GM18519 (cell line): ENCODE results near the gene DPP9.
"Not testable (repeated sequence)": the region's sequence is repeated elsewhere in the genome, so short reads cannot be mapped to it uniquely, and the experiment has no call there.

Experiments
- ATAC-seq: cut with Tn5 transposase; IDR thresholded peaks from one replicate; pipeline ENCODE4 v1.9.1; 2021; ENCODE audit warnings: mild to moderate bottlenecking, moderate library complexity; ENCODE audit not compliant: unreplicated experiment, low FRiP score

Gene DPP9

GRCh38 chr19:4742723-4743646 lies 19.3 kb upstream of the DPP9 start:
- no peak for ATAC-seq

- ATAC-seq, result no peak
These were observed 16.4 kb upstream of the DPP9 start for GRCh38 chr19:4740092-4740491.

DNA sequence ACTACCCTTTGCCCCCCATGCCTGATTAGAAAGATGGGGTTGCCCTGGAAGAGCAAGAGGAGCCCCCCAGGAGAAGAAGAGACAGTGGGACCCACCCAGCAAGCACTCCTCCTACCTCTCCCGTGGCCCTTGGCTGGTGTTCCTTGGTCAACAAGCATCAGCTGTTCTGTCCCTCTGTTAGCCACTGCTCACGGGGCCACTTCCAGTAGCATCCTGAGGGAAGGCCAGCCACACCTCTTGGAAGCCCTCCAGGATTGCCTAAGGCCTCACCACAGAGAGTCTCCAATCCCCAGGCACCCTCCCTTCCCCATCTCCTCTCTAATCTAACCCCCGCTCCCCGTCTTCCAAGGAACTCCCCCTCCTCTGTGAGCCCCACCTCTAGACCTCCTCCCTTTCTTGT lies 15.1 kb upstream of the DPP9 start:
- ATAC-seq, result no peak

- no peak for ATAC-seq
These were observed 14.4 kb upstream of the DPP9 start for GRCh38 chr19:4737955-4738600.

DNA sequence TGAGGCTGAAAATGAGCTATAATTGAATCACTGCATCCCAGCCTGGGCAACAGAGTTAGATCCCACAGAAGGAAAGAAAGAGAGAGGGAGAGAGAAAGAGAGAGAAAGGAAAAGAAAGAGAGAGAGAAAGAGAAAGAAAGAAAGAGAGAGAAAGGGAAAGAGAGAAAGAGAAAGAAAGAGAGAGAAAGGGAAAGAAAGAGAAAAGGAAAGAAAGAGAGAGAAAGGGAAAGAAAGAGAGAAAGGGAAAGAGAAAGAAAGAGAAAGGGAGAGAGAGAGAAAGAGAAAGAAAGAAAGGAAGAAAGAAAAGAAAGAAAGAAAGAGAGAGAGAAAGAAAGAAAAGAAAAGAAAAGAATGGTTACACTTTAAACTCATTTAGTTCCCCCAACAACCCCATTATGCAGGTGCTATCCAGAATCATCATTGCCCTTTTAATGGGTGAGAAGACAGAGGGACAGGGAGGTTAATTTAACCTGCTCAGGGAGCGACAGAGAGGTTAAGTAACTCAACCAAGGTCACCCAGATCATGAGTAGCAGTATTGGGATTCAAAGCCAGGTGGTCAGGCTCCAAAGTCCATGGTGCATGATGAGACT lies 10.2 kb upstream of the DPP9 start:
- no peak for ATAC-seq

DNA sequence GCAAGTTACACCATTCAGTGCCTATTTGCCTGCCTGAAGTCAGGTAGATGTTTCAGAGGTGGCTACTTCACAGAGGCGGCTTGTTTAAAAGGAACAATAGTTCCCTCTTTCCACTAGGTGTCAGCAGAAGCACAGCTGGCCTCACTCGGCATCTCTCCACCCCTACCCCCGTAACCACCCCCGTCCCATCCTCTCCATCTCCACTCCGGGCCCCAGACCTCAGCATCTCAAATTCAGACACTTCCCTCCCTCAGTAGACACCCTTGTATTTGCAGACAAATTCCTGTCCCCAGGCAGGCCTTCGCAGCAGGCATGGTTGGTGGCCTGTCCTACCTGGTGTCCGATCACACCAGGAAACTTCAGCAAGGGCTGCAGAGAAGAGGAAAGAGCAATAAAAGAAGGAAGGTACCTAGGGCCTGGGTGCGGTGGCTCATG lies 9.1 kb upstream of the DPP9 start:
- no peak for ATAC-seq

DNA sequence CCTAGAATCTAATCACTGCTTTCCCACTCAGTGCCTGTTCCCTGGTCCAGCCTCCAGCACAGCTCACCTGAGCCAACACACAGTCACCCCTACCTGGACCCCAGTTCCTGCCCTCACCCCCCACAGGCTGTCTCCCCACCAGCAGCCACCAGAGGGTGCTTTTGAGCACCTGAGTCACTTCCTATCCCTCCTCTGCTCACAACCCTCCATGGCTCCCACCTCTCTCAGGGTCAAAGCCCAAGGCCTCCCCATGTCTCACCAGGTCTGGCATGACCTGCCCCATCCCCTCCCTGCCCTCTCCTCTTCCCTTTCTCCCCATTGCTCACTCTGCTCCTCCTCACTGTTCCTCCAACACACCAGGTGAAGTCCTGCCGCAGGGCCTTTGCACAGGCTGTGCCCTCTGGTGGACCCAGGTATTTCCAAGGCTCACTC lies 7.1 kb upstream of the DPP9 start:
- no peak for ATAC-seq

DNA sequence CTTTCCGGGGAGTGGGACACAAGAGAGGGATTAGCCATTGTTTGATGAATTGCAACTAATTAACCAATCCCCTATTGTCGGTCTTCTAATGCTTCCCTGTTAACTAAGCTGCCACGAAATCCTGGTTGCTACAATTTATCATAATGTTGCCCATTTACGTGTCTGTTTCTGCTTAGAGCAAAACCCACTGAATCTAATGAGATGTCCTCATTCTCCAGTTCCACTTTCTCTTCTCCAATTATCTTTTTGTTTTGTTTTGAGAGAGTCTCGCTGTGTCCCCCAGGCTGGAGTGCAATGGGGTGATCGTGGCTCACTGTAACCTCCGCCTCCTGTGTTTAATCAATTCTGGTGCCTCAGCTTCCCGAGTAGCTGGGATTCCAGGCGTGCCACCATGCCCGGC lies 5.2 kb upstream of the DPP9 start:
- ATAC-seq, result no peak

- ATAC-seq, result no peak
These were observed 709 bp downstream of the DPP9 start for GRCh38 chr19:4722671-4723594.

GRCh38 chr19:4721196-4721595 lies 2.4 kb downstream of the DPP9 start:
- no peak for ATAC-seq

- ATAC-seq, result no peak
These were observed 3.5 kb downstream of the DPP9 start for GRCh38 chr19:4720037-4720700.

GRCh38 chr19:4719499-4719866 lies 4.2 kb downstream of the DPP9 start:
- no peak for ATAC-seq

- ATAC-seq, result no peak
These were observed 5.5 kb downstream of the DPP9 start for GRCh38 chr19:4717966-4718701.

GRCh38 chr19:4717191-4717965 lies 6.3 kb downstream of the DPP9 start:
- no peak for ATAC-seq

DNA sequence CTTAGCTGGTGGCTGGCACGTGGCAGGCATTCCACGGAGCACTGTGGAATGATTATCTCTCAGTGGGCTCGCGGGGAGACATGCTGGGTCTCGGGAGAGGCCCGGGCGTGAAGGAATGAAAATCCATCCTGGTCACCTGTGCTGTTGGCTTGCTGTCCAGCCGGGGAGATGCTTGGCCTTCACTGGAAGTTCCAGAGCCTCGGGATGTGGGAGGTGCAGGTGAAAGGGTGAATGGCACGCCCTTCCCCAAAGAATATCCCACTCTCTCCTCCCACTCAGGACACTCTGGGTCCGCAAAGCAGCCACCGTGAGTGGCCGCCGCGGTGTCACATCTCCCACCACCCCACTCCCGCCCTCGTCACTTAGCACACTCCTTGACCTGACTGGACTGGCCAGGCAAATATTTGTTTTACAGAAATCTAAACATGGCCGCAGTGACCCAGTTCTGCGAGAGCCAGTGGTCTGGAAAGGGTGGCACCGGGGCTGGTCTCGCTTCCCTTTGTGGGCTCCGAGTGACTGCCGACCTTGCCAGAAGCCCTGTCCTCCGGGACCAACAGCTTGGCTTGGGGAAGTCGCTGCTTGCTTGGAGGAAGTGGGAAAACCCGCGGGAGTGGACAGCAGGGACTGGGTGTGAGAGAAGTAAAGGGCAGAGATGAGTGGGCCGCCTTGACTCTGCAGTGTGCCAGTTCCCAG lies 8.0 kb downstream of the DPP9 start:
- ATAC-seq, result no peak

DNA sequence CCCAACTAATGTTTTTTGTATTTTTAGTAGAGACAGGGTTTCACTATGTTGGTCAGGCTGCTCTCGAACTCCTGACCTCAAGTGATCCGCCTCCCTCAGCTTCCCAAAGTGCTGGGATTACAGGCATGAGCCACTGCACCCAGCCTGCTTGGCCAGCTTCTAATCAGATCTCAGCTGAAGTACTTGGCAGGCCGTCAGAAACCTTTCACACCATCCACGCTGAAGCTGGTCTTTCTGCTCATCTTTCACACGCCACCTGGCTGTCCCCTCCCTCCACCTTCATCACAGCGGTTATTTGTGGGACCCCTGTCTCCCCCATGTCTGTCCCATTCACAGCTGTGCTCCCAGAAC lies 8.5 kb downstream of the DPP9 start:
- not testable (repeated sequence) for ATAC-seq

DNA sequence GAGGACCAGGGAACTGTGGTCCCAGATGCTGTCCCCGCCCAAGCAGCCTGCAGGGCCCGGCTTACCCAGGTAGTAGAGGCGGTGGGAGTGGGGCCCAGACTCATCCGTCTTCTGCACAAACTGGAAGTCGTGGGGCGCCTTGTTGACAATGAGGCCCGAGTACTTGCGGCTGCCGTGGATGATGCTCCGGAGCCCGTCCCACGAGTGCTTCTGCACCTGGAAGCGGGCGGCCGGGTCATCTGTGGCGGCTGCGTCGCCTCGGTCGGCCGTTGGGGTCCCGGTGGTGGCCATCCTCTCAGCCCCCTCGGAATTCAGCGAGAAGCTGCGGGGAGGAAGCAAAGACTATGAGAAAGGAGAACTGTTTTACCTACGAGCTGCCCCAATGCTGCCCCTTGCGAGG lies 9.6 kb downstream of the DPP9 start:
- ATAC-seq, result no peak

GRCh38 chr19:4713384-4713951 lies 10.2 kb downstream of the DPP9 start:
- no peak for ATAC-seq
